GM19468 (cell line): ENCODE measurements around the gene L3MBTL1.

Experiments used
- ATAC-seq: cut with Tn5 transposase; IDR thresholded peaks from one replicate; pipeline ENCODE4 v1.9.1; 2021; ENCODE audit warnings: mild to moderate bottlenecking, moderate library complexity, moderate number of reproducible peaks; ENCODE audit not compliant: unreplicated experiment; ENCODE audit errors: extremely low read depth

Gene L3MBTL1

DNA sequence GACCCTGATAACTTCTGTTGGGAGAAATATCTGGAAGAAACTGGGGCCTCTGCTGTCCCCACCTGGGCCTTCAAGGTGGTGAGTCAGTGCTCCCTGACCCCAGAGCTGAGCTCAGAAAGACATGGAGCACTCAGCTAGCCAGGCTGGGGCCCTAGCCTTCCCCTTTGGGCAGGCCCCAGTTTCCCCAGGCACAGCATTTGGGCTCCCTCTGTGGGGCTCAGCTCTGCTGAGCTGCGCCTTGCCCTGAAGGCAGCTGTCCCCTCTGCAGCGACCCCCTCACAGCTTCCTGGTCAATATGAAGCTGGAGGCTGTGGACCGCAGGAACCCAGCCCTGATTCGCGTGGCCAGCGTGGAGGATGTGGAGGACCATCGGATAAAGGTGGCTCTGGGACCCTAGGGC, 26.5 kb downstream of the L3MBTL1 start:
- ATAC-seq = no peak

DNA sequence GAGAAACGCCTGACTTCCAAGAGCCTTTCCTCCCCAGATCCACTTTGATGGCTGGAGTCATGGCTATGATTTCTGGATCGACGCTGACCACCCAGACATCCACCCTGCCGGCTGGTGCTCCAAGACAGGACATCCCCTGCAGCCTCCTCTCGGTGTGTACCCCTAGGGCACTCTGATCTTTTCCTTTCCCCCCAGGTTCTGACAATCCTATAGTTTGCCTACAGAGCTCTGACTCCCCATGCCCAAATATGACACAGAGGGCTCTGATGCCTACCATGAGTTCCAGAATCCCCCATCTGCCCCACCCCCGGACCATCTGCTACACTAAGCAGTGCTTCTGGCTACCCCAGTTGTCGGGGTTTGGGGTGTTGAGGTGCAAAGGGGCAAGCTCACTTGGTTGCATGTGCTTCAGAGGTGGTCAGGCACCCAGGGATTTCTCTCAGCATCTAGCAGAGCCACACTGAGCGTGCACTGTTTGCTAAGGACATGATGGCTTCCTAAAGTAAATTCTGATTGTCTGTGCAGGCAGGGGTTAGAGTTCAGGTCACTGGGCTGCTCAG, 27.4 kb downstream of the L3MBTL1 start:
- ATAC-seq = no peak

- no peak for ATAC-seq
Observed at GRCh38 chr20:43535370-43536004, 28.0 kb downstream of the L3MBTL1 start.

- no peak for ATAC-seq
Observed at GRCh38 chr20:43536041-43536816, 28.7 kb downstream of the L3MBTL1 start.

DNA sequence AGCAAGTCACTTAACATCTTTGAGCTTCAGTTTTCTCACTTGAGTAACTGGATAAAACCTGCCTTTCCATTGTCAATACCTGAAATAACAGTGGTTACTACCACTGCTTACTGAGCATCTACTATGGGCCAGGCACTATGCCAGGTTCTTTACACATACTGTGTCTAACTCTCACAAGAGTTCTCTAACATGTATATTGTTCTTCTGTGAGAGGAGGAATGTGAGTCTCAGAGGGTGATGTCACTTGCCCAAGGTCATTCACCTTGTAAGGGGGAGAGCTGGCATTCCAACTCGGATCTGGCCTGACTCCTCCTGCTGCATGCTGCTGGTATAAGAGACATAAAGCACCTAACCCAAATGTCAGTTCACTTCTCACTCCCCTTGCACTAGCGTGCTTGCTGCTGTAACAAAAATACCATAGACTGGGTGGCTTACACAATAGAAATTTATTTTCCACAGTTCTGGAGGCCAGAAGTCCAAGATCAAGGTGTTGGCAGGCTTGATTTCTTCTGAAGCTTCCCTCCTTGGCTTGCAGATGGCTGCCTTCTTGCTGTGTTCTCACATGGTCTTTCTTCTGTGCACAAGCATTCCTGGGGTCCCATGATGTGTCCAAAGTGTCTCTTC, 29.4 kb downstream of the L3MBTL1 start:
- no peak for ATAC-seq

- no peak for ATAC-seq
Observed at GRCh38 chr20:43537921-43538877, 30.7 kb downstream of the L3MBTL1 start.

GRCh38 chr20:43538878-43539700, 31.6 kb downstream of the L3MBTL1 start:
- no peak for ATAC-seq

- no peak for ATAC-seq
Observed at GRCh38 chr20:43539975-43540672, 32.6 kb downstream of the L3MBTL1 start.

- ATAC-seq = no peak
Observed at GRCh38 chr20:43540673-43541060, 33.2 kb downstream of the L3MBTL1 start.

GRCh38 chr20:43541214-43541613, 33.7 kb downstream of the L3MBTL1 start:
- no peak for ATAC-seq

DNA sequence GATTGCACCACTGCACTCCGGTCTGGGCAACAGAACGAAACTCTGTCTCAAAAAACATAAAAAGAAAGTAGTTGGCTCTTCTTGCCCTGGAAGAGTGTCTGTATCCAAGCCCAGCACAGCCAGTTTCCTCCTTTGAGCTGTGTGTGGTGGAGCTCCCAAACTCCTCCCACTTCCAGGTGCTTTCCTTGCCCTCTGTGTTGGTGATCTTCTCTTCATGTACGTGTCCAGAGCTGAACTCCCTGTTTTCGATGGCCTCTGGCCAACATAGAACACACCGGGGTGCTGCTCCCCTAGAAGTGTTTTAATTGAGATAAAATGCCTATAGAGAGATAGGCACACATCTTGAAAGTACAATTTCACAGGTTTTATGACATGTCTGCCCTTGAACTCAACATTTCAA, 34.7 kb downstream of the L3MBTL1 start:
- no peak for ATAC-seq

DNA sequence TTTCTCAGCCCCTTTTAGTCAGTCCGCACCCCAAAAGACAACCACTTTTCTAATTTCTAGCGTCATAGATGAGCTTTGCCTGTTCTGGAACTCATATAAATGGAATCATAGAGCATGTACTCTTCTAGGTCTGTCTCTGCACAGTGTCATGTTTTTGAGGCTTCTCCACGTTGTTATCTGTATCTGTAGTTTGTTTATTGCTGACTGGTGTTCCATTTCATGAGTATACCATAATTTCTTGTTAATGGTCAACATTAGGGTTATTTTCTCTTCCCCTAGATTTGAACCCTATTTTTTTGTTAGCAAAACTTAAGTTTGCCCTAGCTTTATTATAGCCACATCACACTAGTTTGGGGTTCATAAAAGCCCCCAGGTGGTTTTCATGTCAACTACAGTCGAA, 35.2 kb downstream of the L3MBTL1 start:
- no peak for ATAC-seq

- no peak for ATAC-seq
Observed at GRCh38 chr20:43543138-43543537, 35.6 kb downstream of the L3MBTL1 start.

- ATAC-seq = no peak
Observed at GRCh38 chr20:43544501-43544900, 37.0 kb downstream of the L3MBTL1 start.

- ATAC-seq = no peak
Observed at GRCh38 chr20:43545837-43546578, 38.5 kb downstream of the L3MBTL1 start.

GRCh38 chr20:43548273-43548880, 40.9 kb downstream of the L3MBTL1 start:
- no peak for ATAC-seq

DNA sequence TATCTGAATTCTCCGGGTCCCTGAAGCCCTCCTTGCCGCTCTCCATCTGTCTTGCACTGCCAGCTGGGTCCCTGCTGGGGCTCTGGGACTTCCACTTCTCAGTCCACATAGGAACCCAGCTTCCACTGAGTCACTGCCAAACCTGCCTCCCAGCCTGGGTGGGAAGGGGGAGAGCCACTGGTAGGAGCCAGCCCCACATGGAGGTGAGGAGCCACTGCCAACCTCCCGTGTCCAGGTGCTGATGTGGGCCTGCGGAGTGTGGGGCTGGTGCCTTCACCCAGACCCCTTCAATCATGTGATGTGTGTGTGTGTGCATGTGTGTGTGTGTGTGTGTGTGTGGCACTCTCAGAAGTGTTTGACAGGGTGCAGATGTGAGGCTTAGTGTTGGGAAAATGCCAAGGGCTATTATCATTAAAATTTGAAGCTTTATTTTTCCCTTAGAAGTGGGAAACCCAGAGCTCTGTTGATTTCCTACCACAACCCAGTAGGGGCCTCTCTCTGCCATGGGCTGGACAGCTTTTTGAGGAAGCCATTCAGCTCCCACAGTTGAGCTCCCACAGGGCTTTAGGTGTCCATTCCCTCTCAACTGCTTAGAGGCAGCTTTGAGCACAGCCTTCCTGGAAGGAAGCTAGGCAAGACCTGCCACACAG, 42.0 kb downstream of the L3MBTL1 start:
- no peak for ATAC-seq
